ENCODE data around the gene SLC22A8.

GRCh38 chr11:63010934-63011439 is 4.7 kb downstream of the SLC22A8 start:
- TF ChIP-seq, protein P1, sequence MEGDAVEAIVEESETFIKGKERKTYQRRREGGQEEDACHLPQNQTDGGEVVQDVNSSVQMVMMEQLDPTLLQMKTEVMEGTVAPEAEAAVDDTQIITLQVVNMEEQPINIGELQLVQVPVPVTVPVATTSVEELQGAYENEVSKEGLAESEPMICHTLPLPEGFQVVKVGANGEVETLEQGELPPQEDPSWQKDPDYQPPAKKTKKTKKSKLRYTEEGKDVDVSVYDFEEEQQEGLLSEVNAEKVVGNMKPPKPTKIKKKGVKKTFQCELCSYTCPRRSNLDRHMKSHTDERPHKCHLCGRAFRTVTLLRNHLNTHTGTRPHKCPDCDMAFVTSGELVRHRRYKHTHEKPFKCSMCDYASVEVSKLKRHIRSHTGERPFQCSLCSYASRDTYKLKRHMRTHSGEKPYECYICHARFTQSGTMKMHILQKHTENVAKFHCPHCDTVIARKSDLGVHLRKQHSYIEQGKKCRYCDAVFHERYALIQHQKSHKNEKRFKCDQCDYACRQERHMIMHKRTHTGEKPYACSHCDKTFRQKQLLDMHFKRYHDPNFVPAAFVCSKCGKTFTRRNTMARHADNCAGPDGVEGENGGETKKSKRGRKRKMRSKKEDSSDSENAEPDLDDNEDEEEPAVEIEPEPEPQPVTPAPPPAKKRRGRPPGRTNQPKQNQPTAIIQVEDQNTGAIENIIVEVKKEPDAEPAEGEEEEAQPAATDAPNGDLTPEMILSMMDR (IDR thresholded peaks at IDR 0.05) = no peak
- TF ChIP-seq EZH2 (IDR thresholded peaks at IDR 0.05; ENCODE audit: borderline replicate concordance, insufficient read depth, low read depth, low read length, poor library complexity, severe bottlenecking) = no peak
